GM21390 (cell line): Measurements from ENCODE around the gene PRAC1.
"Not testable (repeated sequence)": the region's sequence is repeated elsewhere in the genome, so short reads cannot be mapped to it uniquely, and the experiment has no call there.

ENCODE experiments used
- ATAC-seq: cut with Tn5 transposase; IDR thresholded peaks from one replicate; pipeline ENCODE4 v1.9.1; 2021; ENCODE audit not compliant: unreplicated experiment

Gene PRAC1

DNA sequence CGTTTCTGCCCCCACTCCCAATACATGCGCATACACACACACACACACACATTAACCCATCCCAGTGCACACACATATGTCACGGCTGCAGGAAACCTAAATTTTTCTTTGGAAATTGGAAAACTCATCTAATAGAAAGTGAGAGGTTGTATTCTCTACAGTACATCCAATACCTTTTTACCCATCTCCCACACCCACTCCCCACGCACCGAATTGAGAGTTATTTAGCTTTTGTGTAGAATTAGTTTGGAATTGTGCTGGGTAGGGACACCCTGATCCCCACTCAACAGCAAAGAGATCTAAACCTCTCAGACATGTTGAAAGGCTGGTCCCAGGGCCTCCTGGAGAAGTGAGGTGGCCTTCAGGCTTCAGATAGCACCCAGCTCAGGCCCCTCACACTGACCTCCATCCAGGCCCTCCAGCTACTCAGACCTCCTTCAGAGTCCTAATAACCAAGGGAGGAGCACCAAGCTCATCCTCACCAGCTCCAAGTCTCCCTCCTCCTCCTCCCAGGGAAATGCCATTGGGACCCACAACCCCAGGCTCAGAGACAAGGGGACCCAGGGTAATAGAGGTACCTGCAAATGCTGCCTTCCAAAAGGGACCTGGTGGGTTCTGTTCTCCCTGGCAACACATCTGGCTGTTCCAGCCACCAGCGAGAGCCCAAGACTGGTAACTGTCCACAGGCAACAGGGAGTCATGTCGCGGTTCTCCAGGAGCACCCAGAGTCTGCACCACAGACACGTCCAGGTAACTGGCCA, 5.3 kb upstream of the PRAC1 start:
- ATAC-seq, result no peak

DNA sequence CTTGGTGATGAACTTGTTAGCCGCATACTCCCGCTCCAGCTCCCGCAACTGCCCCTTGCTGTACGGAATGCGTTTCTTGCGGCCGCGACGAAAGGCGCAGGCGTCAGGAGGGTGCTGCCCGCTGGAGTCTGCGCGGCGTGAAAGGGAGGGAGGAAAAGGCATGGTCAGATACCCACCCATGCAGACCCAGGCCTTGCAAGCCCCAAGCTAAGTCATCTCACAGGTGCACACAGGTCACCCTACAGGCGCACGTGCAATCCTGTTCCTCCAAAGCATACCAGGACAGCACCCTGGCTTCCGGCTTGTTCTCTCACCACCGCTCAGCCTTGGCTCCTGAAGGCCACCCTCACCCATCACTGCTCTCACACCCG, 4.6 kb upstream of the PRAC1 start:
- ATAC-seq, result no peak

DNA sequence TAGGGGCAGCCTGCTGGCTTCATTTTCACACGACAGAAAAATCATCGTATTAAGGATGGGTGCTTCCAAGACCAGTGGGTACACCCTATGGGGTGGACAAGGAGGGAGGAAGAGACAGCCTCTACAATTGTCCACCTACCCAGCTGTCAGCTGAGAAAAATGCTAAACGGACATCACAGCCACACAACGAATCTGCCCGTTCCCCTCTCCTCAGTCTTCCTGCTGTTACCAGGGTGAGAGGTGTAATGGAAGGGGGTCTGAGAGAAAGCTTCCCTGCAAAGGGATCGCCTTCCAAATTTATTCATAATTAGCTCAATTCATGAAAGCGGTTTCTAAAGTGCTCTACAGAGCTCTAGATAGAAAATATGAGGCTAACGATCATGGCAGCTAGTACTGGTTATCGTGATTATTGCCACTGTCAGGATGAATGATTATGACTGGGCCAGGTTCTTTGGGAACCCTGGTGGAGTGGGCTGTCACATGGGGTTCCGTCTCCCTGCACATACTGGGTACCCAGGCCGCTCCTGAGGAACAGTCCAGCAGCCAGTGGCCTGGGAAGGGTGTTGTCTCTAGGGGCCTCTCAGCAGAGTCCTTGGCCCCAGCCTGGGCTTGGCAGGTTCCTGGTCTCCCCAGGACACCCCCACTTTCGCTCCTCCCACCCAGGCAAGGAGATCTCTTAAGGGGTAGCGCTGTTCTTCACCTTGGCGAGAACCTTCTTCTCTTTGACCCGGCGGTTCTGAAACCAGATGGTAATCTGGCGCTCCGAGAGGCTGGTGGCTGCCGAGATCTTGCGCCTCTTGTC, 4.0 kb upstream of the PRAC1 start:
- ATAC-seq, result no peak

DNA sequence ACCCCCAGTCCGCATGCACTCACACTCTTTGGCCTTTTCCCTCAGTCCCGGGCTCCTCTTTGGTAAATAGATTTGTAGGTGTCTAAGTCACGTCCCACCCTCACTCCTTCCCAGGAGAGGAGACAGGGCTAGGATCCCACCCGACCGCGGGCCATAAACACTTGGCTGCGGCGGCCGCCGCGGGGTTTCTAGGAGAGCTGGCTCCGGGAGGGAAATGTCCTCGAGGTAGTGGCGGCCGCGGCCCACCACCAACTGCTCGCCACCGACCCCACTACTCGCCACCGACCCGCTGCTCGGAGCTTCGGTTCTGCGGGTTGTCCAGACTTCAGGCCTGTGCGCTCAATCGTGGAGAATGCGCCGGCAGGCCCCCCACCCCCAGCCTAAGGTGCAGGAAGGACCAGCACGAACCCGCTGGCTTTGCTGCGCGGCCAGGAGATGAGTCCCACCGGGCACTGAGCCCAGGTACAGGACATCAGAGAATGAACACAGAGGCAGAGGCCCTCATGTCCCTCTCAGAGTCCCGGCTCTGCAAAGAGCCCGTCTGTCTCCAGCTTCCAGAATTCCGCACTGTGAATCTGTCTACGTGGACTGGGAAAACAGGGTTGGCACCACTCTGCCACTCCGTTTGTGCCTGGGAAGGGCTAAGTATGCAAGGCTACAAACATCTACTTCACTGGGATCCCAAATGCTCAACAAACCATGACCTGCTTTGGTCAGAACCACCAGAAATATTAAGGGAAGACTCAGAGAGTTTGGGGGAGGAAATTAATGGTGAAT, 3.2 kb upstream of the PRAC1 start:
- ATAC-seq, result no peak

DNA sequence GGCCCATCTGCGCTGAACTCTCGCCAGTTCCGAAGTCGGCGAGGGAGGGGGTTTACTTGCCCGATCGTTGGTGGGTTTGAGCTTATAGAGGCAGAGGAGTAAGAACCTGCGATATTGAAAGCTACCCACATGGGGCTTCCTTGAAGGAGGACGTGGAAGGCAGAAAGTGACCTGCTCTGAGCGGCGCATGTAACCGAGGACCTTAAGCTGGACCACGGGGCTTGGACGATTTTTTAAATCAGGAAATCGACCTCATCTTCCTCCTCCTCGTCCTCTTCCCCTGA, 2.6 kb upstream of the PRAC1 start:
- no peak for ATAC-seq

DNA sequence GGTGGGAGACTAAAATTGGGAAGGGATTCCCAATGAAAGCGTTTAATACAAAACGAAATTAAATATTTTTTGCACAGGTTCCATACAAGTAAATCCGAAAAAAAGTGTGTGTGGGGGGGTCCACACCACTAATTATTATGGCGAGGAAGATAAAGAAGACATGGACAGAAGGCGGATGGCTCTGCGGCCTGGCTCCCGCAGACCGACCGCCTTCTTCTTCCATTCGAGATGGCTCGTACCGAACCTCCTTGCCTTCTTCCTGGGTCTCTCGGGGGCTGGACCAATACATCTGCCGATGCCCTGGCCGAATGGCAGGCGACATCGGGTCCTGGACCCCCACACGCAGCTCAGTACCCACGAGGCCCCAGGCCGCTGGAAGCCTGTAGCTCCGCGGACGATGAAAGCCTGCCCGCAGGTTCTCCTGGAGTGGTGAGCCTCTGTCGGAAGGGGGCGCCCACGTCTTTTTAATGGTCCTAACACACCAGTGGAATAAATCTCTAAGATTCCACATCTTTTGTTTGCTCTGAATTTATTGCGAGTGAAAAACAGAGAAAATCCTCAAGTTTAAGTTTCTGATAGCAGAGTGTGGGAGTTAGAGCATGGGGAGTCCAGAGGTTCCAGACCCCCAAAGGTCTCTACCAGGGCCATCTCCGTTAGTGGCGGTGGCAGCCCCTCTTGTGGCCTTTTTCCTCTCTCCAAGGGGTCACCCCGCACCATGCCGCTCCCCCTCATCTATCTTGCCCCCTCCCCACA, 2.1 kb upstream of the PRAC1 start:
- ATAC-seq, result no peak

DNA sequence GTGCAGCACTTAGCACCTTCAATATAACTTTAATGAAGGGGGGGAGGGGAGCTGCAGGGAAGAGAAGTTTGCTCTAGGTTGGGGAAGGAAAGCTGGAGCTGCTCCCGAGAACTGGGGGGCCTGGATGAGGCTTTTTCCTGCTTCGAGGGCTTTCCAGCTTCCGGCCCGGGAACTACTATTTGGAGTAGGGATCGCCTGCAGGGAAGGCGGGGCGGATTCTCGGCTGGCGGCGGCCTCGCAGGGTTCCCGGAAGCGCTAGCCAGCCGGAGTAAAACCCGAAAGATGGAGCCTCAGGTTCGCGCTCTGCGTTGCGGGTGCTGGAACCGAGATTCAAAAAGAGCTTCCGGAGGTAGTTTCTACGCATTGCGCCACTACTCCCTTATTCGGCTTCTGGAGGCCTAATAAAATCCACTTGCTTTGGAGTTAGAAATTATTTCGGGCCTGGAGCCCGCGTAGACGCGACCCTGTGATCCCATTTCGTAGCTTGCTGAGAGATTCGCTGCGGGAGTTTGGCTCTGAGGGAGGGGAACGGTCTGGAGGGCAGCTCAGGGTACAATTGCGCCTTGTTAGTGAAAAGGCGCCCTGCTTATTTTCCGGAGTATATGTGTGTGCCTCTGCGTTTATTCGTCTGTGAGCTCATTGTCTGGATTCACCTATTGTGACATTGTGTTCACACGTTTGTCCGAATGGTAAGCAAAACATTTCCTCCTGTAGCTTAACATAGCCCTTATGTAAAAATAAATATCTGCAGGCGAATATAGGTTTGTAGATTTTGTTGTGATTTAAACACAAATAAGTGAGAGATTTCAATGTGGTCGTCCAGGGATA, 1.3 kb upstream of the PRAC1 start:
- ATAC-seq, result no peak

DNA sequence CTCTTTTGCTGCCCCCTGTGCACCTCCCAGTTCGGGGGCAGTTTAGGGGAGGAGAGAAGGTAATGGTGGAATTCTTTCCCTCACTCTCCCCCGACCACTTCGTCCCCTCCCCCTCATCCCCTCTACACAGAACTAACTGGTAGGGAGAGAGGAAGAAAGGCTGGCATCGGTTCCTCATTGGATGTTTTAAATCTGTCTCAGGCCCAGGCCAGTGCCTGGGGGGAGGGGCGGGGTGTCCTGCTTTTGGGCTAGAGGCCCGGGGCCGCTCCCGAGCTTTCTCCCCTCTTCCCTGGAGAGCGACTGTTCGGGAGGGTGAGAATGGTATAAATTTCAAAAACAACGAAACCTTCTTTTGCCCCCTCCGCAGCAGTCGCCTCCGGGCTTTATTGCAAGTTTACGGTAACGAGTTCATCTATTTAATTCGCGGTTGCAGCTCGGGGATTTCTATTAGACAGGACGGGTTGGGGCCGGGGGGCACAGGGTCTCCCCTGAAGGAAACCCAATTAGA, 651 bp upstream of the PRAC1 start, which contains the start of gene PRAC2:
Gene PRAC2 (plus strand): TSS at position 271 of the 508 bp plus-strand sequence. CDS start 1,226 bp downstream, outside the sequence.
- no peak for ATAC-seq

DNA sequence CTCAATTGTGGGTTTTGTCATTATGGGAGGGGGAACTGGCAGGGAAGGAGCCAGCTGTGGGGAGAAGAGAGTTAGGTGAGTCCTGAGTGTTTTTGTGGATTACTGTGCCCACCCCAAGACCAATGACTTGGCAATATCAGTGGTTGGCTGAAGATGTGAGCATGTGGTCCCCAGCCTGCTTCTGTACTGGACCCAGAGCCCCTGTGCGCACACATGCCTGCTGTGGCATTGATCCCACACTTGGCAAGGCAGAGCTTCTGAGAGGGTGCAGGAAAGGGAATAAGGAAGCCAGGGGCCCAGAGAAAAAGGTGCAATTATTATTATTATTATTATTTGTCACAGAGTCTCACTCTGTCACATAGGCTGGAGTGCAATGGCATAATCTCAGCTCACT, 1.3 kb downstream of the PRAC1 start:
- ATAC-seq, result no peak

DNA sequence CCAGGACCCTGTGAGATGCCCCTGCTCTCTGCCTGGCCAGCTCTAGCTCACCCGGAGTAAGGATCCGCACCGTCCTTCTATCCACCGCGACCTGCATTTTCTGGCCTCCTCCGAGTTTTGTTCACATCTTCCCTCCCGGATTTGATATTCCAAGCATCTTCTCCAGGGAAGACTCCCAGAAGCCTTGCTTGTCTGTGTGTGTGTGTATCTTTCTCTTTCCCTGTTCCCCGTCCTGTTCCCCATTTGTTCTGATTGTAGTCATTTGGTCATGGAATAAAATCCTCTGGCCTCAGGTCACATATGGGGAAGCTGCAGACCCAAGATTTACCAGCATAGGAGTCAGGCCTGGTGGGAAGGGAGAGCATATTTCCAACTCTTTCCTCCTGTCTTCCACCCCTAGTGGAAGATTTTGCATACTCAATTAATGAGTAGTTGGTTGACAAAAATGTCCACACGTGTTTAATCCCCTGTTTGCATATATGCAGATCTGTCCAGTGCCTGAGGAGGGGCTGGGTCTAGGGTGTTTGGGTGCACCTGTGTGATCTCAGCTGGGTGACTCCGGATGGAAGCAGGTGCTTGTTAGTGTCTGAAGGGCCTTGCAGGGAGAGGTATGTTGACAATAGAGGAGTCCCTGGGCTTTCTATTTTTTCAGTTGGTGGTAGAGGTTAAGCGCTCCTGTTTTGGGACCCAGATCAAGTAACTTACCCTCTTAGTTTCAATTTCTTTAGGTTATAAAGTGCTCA, 1.9 kb downstream of the PRAC1 start:
- no peak for ATAC-seq

DNA sequence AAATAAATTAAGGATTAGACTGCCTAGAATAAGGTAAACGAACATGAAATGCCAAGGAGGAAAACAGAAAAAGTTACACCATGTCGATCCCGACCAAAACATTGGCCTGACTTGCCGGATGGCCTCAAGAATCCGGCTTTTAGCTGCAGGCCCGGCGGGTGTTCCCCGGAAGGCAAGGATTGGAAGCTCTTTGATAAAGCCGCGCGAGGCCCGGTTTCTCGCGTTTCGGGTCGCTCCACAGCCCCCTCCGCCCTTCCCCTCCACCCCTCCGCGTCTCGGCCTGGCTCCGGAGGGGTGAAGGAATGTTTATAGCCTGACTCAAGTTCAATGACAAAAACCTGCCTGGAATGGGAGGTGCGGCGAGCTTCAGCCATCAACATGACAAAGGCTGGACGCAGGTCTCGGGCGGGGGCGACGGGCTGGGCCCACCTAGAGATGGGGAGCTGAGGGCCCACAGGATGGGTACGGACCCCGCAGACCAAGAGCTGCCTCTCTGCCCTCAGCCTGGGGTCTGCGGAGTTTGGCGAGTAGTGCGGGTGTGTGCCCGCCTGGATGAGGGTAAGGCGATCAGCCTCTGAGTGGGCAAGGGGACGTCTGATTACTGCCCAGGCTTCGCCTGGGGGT, 2.6 kb downstream of the PRAC1 start:
- ATAC-seq, result no peak

DNA sequence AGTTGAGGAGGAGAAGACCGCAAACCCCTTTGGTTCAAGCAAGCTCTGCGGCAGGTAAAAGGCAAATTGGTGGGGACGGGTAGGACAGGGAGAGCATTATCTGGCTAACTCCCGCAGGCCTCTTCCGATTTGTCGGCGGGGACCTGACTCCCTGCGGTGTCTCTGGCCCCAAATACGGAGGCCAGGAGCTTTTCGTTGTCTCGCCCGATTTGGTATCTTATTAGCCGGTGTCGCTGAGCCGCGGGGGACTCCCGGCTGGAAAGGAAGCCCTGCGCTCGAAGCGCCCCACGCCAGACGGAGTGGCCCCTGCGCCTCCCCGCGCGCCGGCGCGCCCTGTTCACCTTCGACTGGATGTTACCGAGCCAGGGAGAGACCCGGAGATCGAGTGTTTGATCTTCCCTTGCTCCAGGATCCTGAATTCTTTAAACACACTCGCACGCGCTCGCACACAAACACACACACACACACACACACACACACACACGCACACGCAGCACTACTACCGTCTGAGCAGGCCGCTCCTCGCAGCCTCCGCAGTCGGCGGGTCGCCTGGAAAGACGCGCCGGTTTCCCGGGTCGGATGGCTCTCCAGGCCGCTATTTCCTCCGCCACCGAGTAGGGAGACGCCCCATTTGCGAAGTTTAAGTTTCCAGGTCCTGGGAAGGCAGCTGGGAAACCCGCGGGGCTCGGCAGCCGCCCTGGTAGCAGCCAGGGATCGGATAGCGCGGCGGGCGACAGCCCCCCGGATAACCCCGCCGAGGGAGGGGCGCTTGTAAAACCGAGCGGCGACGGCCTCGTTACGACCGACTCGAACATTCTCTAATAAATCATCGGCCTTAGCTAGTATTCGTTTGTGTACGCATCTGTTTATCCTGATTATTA, 3.3 kb downstream of the PRAC1 start:
- no peak for ATAC-seq

DNA sequence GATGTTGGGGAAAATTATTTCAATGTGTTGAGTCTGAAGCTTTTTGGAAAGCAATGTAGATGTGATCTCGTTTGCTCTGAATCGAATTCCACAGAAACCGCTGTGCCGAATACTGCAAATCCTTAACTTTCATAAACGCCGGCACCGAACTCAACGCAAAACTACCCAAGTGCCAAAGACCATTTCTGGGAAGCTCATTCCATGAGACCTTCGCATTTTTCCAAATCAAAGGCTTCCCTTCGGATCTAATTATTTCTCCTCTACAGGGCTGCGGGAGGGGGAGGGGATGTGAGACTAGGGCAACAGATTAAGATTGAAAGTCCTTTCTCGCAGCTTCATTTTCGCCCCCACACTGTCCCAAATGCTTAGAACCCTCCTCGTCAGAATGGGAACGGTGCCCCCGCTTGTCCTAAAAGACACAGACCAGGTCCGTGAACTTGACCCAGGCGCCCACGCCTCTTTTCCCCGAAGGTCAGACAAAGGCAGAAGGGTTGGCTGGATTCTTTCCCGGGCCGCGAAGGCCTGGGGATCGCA, 4.0 kb downstream of the PRAC1 start:
- no peak for ATAC-seq

DNA sequence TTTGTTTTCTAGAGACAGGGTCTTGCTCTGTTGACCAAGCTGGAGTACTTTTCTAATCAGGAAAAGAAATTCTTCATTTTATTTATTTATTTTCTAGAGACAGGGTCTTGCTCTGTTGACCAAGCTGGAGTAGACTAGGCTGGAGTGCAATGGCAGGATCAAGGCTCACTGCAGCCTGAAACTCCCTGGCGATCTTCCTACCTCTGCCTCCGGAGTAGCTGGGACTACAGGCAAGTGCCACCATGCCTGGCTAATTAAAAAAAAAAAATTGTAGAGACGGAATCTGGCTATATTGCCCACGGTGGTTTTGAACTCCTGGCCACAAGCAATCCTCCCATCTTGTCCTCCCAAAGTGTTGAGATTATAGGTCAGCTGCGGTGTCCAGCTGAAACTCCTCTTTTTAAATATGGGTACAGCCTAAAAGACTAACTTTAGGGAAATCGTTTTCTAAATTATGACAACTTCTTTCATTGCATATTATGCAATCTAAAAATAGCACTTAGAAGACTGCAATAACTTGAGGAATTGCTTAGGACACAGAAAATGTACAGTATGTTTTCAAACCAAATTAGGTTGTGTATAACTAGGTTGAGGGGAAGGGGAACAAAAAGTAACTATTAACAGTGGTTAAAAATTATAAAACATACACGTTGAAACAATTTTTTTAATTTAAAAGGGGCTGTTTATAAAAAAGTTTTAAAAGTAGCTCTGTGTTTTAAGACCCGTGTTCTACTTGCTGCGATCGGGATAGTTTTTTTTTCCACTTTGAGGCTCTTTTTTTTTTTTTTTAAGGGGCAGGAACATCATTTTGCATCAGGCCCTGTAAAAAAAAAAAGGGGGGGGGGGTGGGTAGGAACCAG, 4.7 kb downstream of the PRAC1 start:
- ATAC-seq, result no peak

DNA sequence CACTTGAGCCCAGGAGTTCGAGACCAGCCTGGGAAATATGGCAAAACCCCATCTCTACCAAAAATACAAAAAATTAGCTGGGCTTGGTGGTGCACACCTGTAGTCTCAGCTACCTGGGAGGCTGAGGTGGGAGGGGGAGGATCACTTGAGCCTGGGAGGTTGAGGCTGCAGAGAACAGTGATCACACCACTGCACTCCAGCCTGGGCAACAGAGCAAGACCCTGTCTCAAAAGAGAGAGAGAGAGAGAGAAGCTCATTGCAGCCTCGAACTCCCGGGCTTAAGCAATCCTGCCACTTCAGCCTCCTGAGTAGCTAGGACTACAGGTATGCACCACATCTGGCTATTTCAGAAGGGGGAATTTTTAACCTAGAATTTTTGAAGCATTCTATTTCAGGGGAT, 5.8 kb downstream of the PRAC1 start:
- not testable (repeated sequence) for ATAC-seq

DNA sequence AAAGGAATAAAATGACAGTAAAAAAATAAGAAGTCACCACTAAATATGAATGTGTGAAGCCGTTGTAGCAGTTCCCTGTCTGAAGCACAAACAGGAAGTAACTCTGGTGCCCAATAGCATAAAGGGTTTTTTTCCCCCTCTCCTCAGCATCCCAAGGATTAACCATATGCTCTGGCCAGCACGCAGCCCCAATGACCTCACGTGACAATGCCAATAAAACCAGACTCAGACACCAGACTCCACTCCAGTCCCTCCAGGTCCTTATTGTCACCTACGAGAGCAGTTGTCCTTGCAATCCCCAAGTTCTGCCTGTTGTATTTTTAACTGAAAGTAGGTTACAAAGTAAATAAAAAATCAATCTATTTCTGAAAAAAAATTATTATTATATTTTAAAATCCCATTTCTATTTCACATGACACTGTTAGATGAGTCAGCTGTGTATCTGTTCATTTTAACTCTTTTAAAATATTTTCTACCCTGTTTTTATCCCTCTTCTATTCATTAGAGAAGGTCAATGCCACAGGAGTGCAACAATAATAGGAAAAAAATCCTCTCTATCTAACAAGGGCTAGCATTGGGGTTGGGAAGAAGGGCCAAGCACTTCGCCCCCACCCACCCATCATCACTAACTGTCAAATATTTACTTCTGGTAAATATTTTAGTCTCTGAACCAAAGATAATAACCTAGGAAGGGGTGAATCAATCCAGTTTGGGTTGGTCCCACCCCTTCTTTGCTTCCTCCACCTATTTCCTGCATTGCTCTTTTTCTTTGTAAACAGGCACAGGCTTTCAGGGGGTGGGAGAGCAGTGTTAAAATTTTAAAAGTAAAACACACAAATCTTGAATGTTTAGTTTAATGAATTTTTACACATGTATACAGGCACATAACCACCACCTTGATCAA, 6.6 kb downstream of the PRAC1 start:
- ATAC-seq, result no peak
